Measurements from ENCODE around the gene SH3TC2.

DNA sequence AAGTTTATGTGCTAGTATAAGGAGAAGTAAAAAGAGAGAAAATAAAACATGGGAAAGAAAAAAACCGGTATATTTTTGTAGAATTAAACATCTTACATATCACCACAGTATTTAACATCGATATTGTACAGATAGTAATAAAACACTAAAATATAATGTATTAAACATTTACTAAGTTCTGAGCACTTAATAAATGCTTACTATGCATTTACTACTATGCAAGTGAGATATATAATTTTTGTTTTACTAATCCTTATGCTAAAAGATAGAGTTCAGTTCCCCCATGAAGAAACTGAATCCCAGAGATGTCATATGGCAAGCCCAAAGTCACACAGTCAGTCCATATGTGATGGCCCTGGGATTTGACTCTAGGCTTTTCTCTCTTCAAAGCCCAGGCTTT is 51.1 kb downstream of the SH3TC2 start:
- TF ChIP-seq, protein P1, sequence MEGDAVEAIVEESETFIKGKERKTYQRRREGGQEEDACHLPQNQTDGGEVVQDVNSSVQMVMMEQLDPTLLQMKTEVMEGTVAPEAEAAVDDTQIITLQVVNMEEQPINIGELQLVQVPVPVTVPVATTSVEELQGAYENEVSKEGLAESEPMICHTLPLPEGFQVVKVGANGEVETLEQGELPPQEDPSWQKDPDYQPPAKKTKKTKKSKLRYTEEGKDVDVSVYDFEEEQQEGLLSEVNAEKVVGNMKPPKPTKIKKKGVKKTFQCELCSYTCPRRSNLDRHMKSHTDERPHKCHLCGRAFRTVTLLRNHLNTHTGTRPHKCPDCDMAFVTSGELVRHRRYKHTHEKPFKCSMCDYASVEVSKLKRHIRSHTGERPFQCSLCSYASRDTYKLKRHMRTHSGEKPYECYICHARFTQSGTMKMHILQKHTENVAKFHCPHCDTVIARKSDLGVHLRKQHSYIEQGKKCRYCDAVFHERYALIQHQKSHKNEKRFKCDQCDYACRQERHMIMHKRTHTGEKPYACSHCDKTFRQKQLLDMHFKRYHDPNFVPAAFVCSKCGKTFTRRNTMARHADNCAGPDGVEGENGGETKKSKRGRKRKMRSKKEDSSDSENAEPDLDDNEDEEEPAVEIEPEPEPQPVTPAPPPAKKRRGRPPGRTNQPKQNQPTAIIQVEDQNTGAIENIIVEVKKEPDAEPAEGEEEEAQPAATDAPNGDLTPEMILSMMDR (IDR thresholded peaks at IDR 0.05) = no peak
- TF ChIP-seq POLR2A (IDR thresholded peaks at IDR 0.05) = no peak
